H1 (cell line): ENCODE data around the gene RPL3. TPM values are rescaled to one million over a fixed set of nuclear protein-coding genes. Genes with fewer than 3 reads are reported as not detected.

Experiments
- CTCF ChIA-PET: fragments of 300-600 bp; sonication (Branson Sonifier 250); formaldehyde crosslinking; loops from one replicate; lab custom pipeline; 2021; ENCODE audit not compliant: partially characterized antibody; lab: Charles Lee
- POLR2A ChIA-PET: fragments of 300-600 bp; sonication (Branson Sonifier 250); formaldehyde crosslinking; loops from one replicate; lab custom pipeline; 2021; ENCODE audit warnings: inconsistent platforms; ENCODE audit not compliant: partially characterized antibody; lab: Charles Lee
- DNase-seq, 2 experiments: peaks; one replicate each; pipeline versions ENCODE4 v3.0.0 to v3.0.0-alpha.2; 2010 to 2022; ENCODE audit warnings: low spot score in 2 of 2, low read depth in 1 of 2, mixed read lengths in 1 of 2
- FAIRE-seq: peaks from 2 replicates; lab custom pipeline; 2011; peaks lifted over from hg19 to GRCh38; lab: Jason Lieb, UNC
- H2AFZ ChIP-seq: 2 replicates; pipeline ENCODE4 v1.8.1; 2012; ENCODE audit warnings: low read length, inconsistent platforms
- H2AK5ac ChIP-seq: 2 replicates; pipeline ENCODE4 v1.6.1; 2013; ENCODE audit warnings: low read depth, low read length
- H2BK120ac ChIP-seq: replicated peaks from 2 replicates; pipeline ENCODE3; 2013; ENCODE audit warnings: low read depth, low read length, inconsistent platforms
- H2BK12ac ChIP-seq: 2 replicates; pipeline ENCODE4 v1.6.1; 2013; ENCODE audit warnings: low read depth, low read length
- H2BK15ac ChIP-seq: 2 replicates; pipeline ENCODE4 v1.6.1; 2013; ENCODE audit warnings: low read length
- H2BK20ac ChIP-seq: 2 replicates; pipeline ENCODE4 v1.6.1; 2013; ENCODE audit warnings: low read length
- H2BK5ac ChIP-seq: 2 replicates; pipeline ENCODE4 v1.6.1; 2013; ENCODE audit warnings: low read depth, low read length
- H3K14ac ChIP-seq: 2 replicates; pipeline ENCODE4 v1.6.1; 2013; ENCODE audit warnings: inconsistent platforms; ENCODE audit not compliant: insufficient read length
- H3K18ac ChIP-seq: 2 replicates; pipeline ENCODE4 v1.6.1; 2013; ENCODE audit warnings: low read length; ENCODE audit errors: extremely low read depth
- H3K23ac ChIP-seq: 2 replicates; pipeline ENCODE4 v1.6.1; 2013; ENCODE audit warnings: inconsistent platforms; ENCODE audit not compliant: insufficient read length
- H3K23me2 ChIP-seq: 2 replicates; pipeline ENCODE4 v1.6.1; 2013; ENCODE audit warnings: low read depth, low read length
- H3K27ac ChIP-seq: 2 replicates; pipeline ENCODE4 v1.6.1; 2011; ENCODE audit warnings: low read depth, low read length, inconsistent platforms
- H3K27me3 ChIP-seq, 4 experiments: replicated peaks in 1 of 4; 1 replicate in 1 of 4; 2 replicates in 3 of 4; pipeline versions ENCODE4 v1.6.1 to v1.8.1; 2011 to 2013; ENCODE audit warnings: low read length in 3 of 4, mild to moderate bottlenecking in 3 of 4, inconsistent platforms in 2 of 4, mixed read lengths in 2 of 4, moderate library complexity in 1 of 4; ENCODE audit not compliant: control insufficient read depth in 3 of 4, insufficient read depth in 3 of 4; ENCODE audit errors: extremely low read depth in 1 of 4
- H3K36me3 ChIP-seq, 4 experiments: 2 replicates each; pipeline versions ENCODE4 v1.6.1 to v1.8.1; 2011 to 2013; ENCODE audit warnings: mild to moderate bottlenecking in 4 of 4, low read length in 3 of 4, moderate library complexity in 2 of 4, control low read depth in 1 of 4, inconsistent platforms in 1 of 4; ENCODE audit not compliant: insufficient read depth in 4 of 4, control insufficient read depth in 2 of 4
- H3K4ac ChIP-seq: replicated peaks from 2 replicates; pipeline ENCODE3; 2013; ENCODE audit warnings: low read length, low read depth, mixed read lengths, inconsistent platforms; ENCODE audit not compliant: insufficient read length
- H3K4me1 ChIP-seq, 4 experiments: replicated peaks in 1 of 4; 1 replicate in 1 of 4; 2 replicates in 3 of 4; pipeline versions ENCODE4 v1.6.1 to v1.8.1; 2011 to 2013; ENCODE audit warnings: low read length in 3 of 4, inconsistent platforms in 2 of 4, mixed read lengths in 1 of 4; ENCODE audit not compliant: insufficient read depth in 4 of 4, control insufficient read depth in 3 of 4
- H3K4me2 ChIP-seq, 2 experiments: 2 replicates each; pipeline versions ENCODE4 v1.6.1 to v1.8.1; 2011 to 2013; ENCODE audit warnings: low read depth in 2 of 2, low read length in 2 of 2, control low read depth in 1 of 2, inconsistent platforms in 1 of 2, mild to moderate bottlenecking in 1 of 2; ENCODE audit not compliant: insufficient read depth in 1 of 2
- H3K4me3 ChIP-seq, 4 experiments: fragments of 200-600, 300-600 bp in 1 of 4; sonication (generic), shearing (Covaris generic), sonication (Bioruptor Twin) in 1 of 4; 2 replicates each; pipeline versions ENCODE4 v1.5.1 to v1.8.1; 2011 to 2016; ENCODE audit warnings: low read length in 4 of 4, low read depth in 3 of 4, control low read depth in 2 of 4, inconsistent platforms in 2 of 4, mild to moderate bottlenecking in 2 of 4, mixed read lengths in 1 of 4, moderate library complexity in 1 of 4; ENCODE audit not compliant: insufficient read depth in 2 of 4; ENCODE audit errors: extremely low read depth in 1 of 4
- H3K56ac ChIP-seq: replicated peaks from 2 replicates; pipeline ENCODE3; 2013; ENCODE audit warnings: low read depth, mild to moderate bottlenecking, mixed read lengths, low read length, inconsistent platforms; ENCODE audit not compliant: insufficient read length
- H3K79me1 ChIP-seq: 2 replicates; pipeline ENCODE4 v1.6.1; 2013; ENCODE audit warnings: low read depth, low read length, control low read depth
- H3K79me2 ChIP-seq, 2 experiments: 2 replicates each; pipeline versions ENCODE4 v1.6.1 to v1.8.1; 2012 to 2013; ENCODE audit warnings: low read length in 2 of 2, mild to moderate bottlenecking in 2 of 2, inconsistent platforms in 1 of 2; ENCODE audit not compliant: insufficient read depth in 2 of 2, control insufficient read depth in 1 of 2
- H3K9ac ChIP-seq, 4 experiments: replicated peaks in 1 of 4; 1 replicate in 1 of 4; 2 replicates in 3 of 4; pipeline versions ENCODE4 v1.6.1 to v1.8.1; 2011 to 2013; ENCODE audit warnings: low read depth in 3 of 4, low read length in 3 of 4, control low read depth in 2 of 4, mild to moderate bottlenecking in 2 of 4, moderate library complexity in 2 of 4, inconsistent platforms in 1 of 4; ENCODE audit errors: extremely low read depth in 1 of 4
- H3K9me3 ChIP-seq, 2 experiments: 2 replicates each; pipeline versions ENCODE4 v1.6.1 to v1.8.1; 2012 to 2013; ENCODE audit warnings: mild to moderate bottlenecking in 2 of 2, moderate library complexity in 2 of 2, control low read depth in 1 of 2, inconsistent platforms in 1 of 2, low read depth in 1 of 2, low read length in 1 of 2, mixed read lengths in 1 of 2; ENCODE audit not compliant: insufficient read depth in 2 of 2
- H4K20me1 ChIP-seq, 2 experiments: replicated peaks in 1 of 2; 2 replicates each; pipeline versions ENCODE3 to v1.8.1; 2011 to 2013; ENCODE audit warnings: inconsistent platforms in 2 of 2, low read length in 2 of 2, mild to moderate bottlenecking in 1 of 2; ENCODE audit not compliant: insufficient read depth in 2 of 2, control insufficient read depth in 1 of 2
- H4K5ac ChIP-seq: 2 replicates; pipeline ENCODE4 v1.6.1; 2013; ENCODE audit warnings: low read length, low read depth, mixed read lengths, inconsistent platforms; ENCODE audit not compliant: insufficient read length
- H4K8ac ChIP-seq: 2 replicates; pipeline ENCODE4 v1.8.0; 2013; ENCODE audit warnings: mild to moderate bottlenecking, moderate library complexity, low read length, inconsistent platforms; ENCODE audit not compliant: insufficient read depth; ENCODE audit errors: extremely low read depth
- H4K91ac ChIP-seq: replicated peaks from 2 replicates; pipeline ENCODE3; 2013; ENCODE audit warnings: low read length, mixed read lengths, inconsistent platforms; ENCODE audit not compliant: insufficient read length
- ATF3 ChIP-seq: IDR thresholded peaks from 2 replicates; pipeline ENCODE4 v1.6.1; 2011; ENCODE audit warnings: low read depth, mild to moderate bottlenecking, low read length; ENCODE audit not compliant: insufficient read depth
- BACH1 ChIP-seq: IDR thresholded peaks from 2 replicates; pipeline ENCODE4 v1.6.1; 2012; ENCODE audit warnings: low read length, improper control_type of control experiment
- CEBPB ChIP-seq: IDR thresholded peaks from 2 replicates; pipeline ENCODE4 v1.6.1; 2012; ENCODE audit warnings: low read depth, low read length
- CHD2 ChIP-seq: IDR thresholded peaks from 2 replicates; pipeline ENCODE4 v1.6.1; 2012; ENCODE audit warnings: low read length, improper control_type of control experiment
- EP300 ChIP-seq, 2 experiments: IDR thresholded peaks; 1 replicate in 1 of 2; 2 replicates in 1 of 2; pipeline ENCODE4 v1.6.1; 2011 to 2012; ENCODE audit warnings: low read depth in 2 of 2, low read length in 2 of 2, mild to moderate bottlenecking in 2 of 2, borderline replicate concordance in 1 of 2, inconsistent platforms in 1 of 2, moderate library complexity in 1 of 2
- GTF2F1 ChIP-seq: IDR thresholded peaks from 2 replicates; pipeline ENCODE4 v1.6.1; 2012; ENCODE audit warnings: low read depth, low read length, improper control_type of control experiment, borderline replicate concordance
- HDAC6 ChIP-seq: IDR thresholded peaks from one replicate; pipeline ENCODE4 v1.7.1; 2012; ENCODE audit warnings: low read depth, mild to moderate bottlenecking, inconsistent platforms, low read length, moderate library complexity
- JUND ChIP-seq: IDR thresholded peaks from 2 replicates; pipeline ENCODE4 v1.6.1; 2011; ENCODE audit warnings: mild to moderate bottlenecking, improper control_type of control experiment, low read length
- KDM5A ChIP-seq: fragments of 200-600 bp; IDR thresholded peaks from 2 replicates; pipeline ENCODE4 v1.7.1; 2012; ENCODE audit warnings: mild to moderate bottlenecking, low read length, inconsistent platforms, mixed read lengths
- MAX ChIP-seq: IDR thresholded peaks from 2 replicates; pipeline ENCODE4 v1.6.1; 2012; ENCODE audit warnings: inconsistent platforms
- SIN3A ChIP-seq, 2 experiments: IDR thresholded peaks in 1 of 2; conservative IDR thresholded peaks in 1 of 2; 2 replicates each; pipeline ENCODE4 v1.6.1; 2011 to 2012; ENCODE audit warnings: low read length in 2 of 2, improper control_type of control experiment in 1 of 2, low read depth in 1 of 2, mild to moderate bottlenecking in 1 of 2
- SP2 ChIP-seq: IDR thresholded peaks from 2 replicates; pipeline ENCODE4 v1.6.1; 2012; ENCODE audit warnings: mild to moderate bottlenecking, low read length, inconsistent platforms
- SUZ12 ChIP-seq: fragments of 200-600 bp; sonication (generic); IDR thresholded peaks from 2 replicates; pipeline ENCODE4 v1.6.1; 2012; ENCODE audit warnings: mild to moderate bottlenecking, inconsistent platforms, low read length, moderate library complexity, mixed read lengths
- TAF7 ChIP-seq: optimal IDR thresholded peaks from 2 replicates; pipeline ENCODE3; 2011; ENCODE audit warnings: low read depth, mild to moderate bottlenecking, inconsistent platforms, low read length, moderate library complexity, borderline replicate concordance
- WGBS, 2 experiments: shearing (Covaris generic) in 1 of 2; methylation state at CpG; one replicate each; pipeline versions ENCODE4 v1.1.6 to v1.1.7; 2013 to 2015; ENCODE audit warnings: low lambda C conversion rate in 2 of 2, mixed read lengths in 2 of 2, inconsistent platforms in 1 of 2, low coverage in 1 of 2, missing lambda C conversion rate in 1 of 2; ENCODE audit not compliant: insufficient replicate concordance in 2 of 2, insufficient coverage in 1 of 2, insufficient read length in 1 of 2; ENCODE audit errors: extremely low coverage in 1 of 2, missing lambda C conversion rate in 1 of 2; 5-methylcytosine and 5-hydroxymethylcytosine counted together
- polyA plus RNA-seq, 7 experiments: library from polyadenylated mRNA; depleted of rRNA in 3 of 7; stranded (reverse) in 5 of 7; unstranded in 2 of 7; fragments of >200 nt in 5 of 7; fragments of 200-250 nt in 2 of 7; gene quantifications; 1 replicate in 5 of 7; 2 replicates in 1 of 7; 4 replicates in 1 of 7; pipeline versions ENCODE4 v1.2.1 to v1.2.3, GENCODE V29; 2011 to 2013; ENCODE audit warnings: missing spikeins in 2 of 7, mixed read lengths in 2 of 7
- total RNA-seq: library from RNA; stranded (reverse); fragmentation: NEBNext Ultra II Directional; extraction: Animal tissue kit (Norgen Biotek cat#: 25700); gene quantifications from 2 replicates; pipeline ENCODE4 v1.2.1, GENCODE V29; 2021

The RPL3 gene
- total and polyA plus RNA-seq, 2 of the 8 experiments (the other 6 are each of a cell fraction or from before 2014, with no cell fraction given), result 2,865 to 5,466 TPM

- no peaks in the 10 kb centered on the region for H3K23me2 ChIP-seq
- no peak for FAIRE-seq
- 95% methylated on average over 5 of the region's 5 CpGs; no CpG with 5 or more reads in 1 of the 2 experiments for WGBS, 2 experiments
- TF ChIP-seq EP300 (IDR thresholded peaks at IDR 0.05; ENCODE audit: borderline replicate concordance in 1 of 2, low read depth in 2 of 2, low read length in 2 of 2) (no peak), GTF2F1 (no peak), TAF7 (no peak), MAX (no peak), CHD2 (no peak), SIN3A (conservative IDR thresholded peaks at IDR 0.05 in 1 of 2, IDR thresholded peaks at IDR 0.05 in 1 of 2; ENCODE audit: low read depth in 1 of 2, low read length in 2 of 2) (no peak), SP2 (no peak), HDAC6 (no peak), CEBPB (no peak), KDM5A (no peak), ATF3 (no peak), JUND (no peak), BACH1 (no peak), SUZ12 (no peak)
Measured at GRCh38 chr22:39336411-39336810, 17.0 kb upstream of the RPL3 start.

More at GRCh38 chr22:39336411-39336810, 17.0 kb upstream of the RPL3 start:
- Histone ChIP-seq H2BK5ac (no peak overlapping the region), H2BK12ac (no peak overlapping the region), H3K56ac (no peak overlapping the region), H4K20me1 (no peaks in the 10 kb centered on the region), H2BK20ac (no peak overlapping the region), H4K8ac (no peak overlapping the region; the same call in 1 of the 2 replicates), H4K5ac (no peak overlapping the region), H4K91ac (no peak overlapping the region), H2BK15ac (no peak overlapping the region), H3K79me1 (no peaks in the 10 kb centered on the region), H3K9ac (no peak overlapping the region), H3K79me2 (no peaks in the 10 kb centered on the region), H3K27me3 (no peaks in the 10 kb centered on the region), H2AFZ (no peak overlapping the region), H2AK5ac (no peak overlapping the region), H3K36me3 (no peaks in the 10 kb centered on the region), H3K4me1 (peaks cover 0 to 3% (median 1%) of the 10 kb centered on the region in 4 experiments; a peak in 3 of 7 replicates), H3K9me3 (no peaks in the 10 kb centered on the region), H3K4ac (no peak overlapping the region), H3K23ac (no peak overlapping the region), H3K18ac (no peak overlapping the region), H3K27ac (no peak overlapping the region), H3K4me2 (no peak overlapping the region), H3K14ac (no peak overlapping the region), H2BK120ac (no peak overlapping the region), H3K4me3 (no peak overlapping the region)
- POLR2A ChIA-PET, result interaction anchor here (20.6 kb wide), 1 partner anchor 19 kb away, joined by 472 read pairs; the partner anchor contains the start of gene RPL3
- DNase-seq, result no peak
- CTCF ChIA-PET, result no interaction called here
